ENCODE data around the gene UBE2E1.
"Not testable (repeated sequence)": the region's sequence is repeated elsewhere in the genome, so short reads cannot be mapped to it uniquely, and the experiment has no call there.

GRCh38 chr3:23871361-23871760 is 65.6 kb downstream of the UBE2E1 start:
- TF ChIP-seq EZH2 (IDR thresholded peaks at IDR 0.05; ENCODE audit: low read depth); CTCF (conservative IDR thresholded peaks at IDR 0.05): not testable (repeated sequence)

Data from PC-9 (cell line).